AG10803 (cell line): ENCODE data around the gene RRP1B.
"Not testable (repeated sequence)": the region's sequence is repeated elsewhere in the genome, so short reads cannot be mapped to it uniquely, and the experiment has no call there.

ENCODE experiments used
- DNase-seq: peaks from one replicate; pipeline ENCODE4 v3.0.0; 2010; ENCODE audit warnings: low read depth
- H3K4me3 ChIP-seq: 2 replicates; pipeline ENCODE4 v1.5.1; 2011; ENCODE audit warnings: mild to moderate bottlenecking, low read length, control low read depth
- CTCF ChIP-seq: conservative IDR thresholded peaks from 2 replicates; pipeline ENCODE4 v1.5.1; 2011; ENCODE audit warnings: mild to moderate bottlenecking, low read length, control low read depth, inconsistent platforms

The RRP1B gene

DNA sequence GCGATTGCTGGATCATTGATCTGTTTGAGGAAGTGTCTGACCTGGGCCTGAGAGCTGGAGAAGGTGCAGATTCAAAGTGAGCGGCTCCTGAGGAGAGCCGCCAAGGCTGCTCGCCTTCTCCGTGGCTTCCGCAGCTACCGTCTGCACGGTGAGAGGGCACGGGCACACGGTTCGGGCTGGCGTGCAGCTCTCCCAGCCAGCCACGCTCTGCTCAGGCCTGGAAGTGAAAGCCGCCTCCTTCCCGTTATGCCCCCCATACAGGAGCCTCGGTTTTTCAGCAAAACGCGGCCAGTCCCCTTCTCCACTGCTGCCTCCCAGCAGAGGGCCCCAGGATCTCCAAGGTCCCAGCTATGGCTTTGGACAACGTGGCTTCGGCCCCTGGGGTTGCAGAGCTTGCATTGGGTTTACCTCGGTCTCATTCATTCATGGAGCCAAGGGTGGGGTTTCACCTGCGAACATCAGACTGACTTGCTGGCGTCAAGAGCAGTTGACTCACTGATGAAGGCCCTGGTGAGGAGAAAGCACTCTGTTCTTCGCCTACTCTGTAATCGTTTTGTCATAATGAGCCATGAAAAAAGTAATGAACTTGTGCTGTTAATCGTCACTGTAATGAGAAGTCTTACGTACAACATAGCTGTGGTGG lies 35.2 kb downstream of the RRP1B start:
- no peak for TF ChIP-seq CTCF
- DNase-seq = no peak
- no peak overlapping the region for H3K4me3 ChIP-seq

DNA sequence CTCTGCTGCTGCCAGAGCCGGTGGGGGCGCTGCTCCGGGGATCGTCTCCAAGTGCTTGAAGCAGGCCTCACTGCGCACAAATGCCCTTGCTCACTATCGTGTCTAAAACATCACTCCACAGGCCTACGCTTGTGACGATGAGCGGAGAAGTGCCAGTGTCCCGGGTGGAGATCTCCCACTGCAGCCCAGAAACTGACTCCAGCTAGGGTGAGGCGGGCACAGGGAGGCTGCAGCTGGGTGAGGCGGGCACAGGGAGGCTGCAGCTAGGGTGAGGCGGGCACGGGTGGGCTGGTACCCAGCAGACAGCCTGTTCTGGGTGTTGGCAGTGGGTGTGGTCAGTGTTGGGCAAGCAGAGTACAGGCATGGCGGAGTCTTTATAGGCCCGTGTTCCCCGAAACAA lies 36.9 kb downstream of the RRP1B start:
- no peak for TF ChIP-seq CTCF
- no peak overlapping the region for H3K4me3 ChIP-seq

GRCh38 chr21:43697758-43698643 lies 38.6 kb downstream of the RRP1B start:
- DNase-seq = peak; percentile 62
- TF ChIP-seq CTCF = no peak
- no peak overlapping the region for H3K4me3 ChIP-seq

More for the DNA sequence above, 36.9 kb downstream of the RRP1B start:
- DNase-seq = no peak

DNA sequence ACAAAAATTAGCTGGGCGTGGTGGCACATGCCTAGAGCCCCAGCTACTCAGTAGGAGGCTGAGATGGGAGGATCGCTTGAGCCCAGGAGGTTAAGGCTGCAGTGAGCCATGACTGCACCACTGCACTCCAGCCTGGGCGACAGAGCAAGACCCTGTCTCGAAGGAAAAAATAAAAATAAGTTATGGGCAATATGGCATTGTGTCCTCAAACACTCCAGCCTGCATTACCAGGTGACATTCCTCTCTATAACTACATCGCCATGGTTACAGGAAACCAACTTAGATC lies 40.1 kb downstream of the RRP1B start:
- H3K4me3 ChIP-seq, DNase-seq: not testable (repeated sequence)

DNA sequence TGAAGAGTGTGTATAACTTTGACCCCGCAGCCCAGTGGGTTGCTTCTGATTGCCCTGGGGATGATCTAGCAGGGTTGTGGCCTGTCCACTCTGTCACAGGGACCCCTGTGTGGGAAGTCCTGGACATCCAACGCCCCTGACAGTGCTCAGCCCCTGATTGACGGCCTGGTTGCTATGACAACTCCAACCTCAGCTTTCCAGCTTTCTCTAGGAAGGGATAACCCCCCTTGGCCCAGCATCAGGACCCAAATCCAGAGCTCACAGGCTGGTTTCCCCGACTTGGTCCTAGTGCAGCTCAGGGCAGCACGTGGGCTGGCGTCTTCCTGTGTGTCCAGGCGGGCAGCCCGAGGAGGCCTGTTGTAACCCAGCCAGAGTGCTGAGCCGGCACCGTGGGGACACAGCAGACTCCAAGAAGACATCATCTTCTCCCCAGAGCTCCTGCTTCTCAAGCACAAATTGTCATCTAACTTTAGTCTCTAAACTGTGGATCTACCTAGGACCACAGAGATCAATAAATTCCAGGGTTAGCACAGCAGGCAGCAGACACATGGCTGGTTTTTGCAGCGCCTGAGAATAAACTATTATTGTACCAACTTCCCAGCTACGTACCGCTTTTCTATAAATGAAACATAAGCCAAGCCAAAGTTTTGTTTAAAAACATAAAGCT lies 40.7 kb downstream of the RRP1B start:
- no peak for DNase-seq
- no peak overlapping the region for H3K4me3 ChIP-seq
- TF ChIP-seq CTCF = no peak

DNA sequence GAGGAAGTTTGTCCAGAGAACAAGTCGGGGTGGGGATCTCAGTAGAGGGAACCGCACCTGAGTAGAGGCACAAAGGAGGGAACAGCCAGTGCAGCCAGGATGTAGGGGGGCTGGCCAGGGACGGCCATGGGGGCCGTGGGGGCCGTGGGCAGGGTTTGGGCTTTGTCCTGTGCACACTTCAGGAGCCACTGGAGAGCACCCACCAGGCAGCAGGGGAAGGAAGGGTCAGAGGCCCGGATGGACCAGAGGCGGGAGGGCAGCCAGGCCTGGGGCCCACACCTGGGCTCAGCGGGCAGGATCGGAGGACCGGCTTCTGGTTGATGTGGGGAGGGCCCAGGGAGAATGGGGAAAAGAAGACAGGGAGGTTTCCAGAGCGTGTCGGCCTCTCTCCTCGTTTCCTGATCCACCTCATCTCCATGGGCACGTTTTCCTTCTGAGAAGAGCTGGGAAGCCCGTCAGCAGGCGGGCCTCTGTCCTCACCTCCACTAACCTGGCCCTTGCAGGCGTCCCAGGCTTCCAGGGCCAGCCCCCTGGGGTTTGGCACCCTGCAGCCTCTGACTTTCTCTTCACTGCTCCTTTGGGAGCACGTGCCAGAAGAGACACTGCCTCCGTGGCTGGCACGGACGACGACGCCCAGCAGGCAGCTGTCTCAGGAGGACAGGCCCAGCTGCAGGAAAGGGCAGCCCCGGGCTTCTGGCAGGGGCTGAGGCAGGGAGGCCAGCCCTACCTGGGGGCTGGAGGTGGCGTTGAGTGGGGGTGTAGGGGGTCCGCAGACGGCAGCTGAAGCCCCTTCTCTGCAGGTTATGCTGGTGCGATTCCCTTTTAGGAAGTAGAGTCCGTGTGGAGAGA lies 42.8 kb downstream of the RRP1B start:
- no peak for TF ChIP-seq CTCF
- no peak overlapping the region for H3K4me3 ChIP-seq
- DNase-seq = no peak

- H3K4me3 ChIP-seq = no peak overlapping the region
- DNase-seq = peak; percentile 34
- no peak for TF ChIP-seq CTCF
Measured at GRCh38 chr21:43702785-43703034, 43.4 kb downstream of the RRP1B start.
